Left kidney (tissue), 1 donor: Measurements from ENCODE around the gene SMIM17. TPM values are rescaled to one million over a fixed set of nuclear protein-coding genes. Genes with fewer than 3 reads are reported as not detected.

Experiments used
- polyA plus RNA-seq: library from polyadenylated mRNA; unstranded; fragments of 120-200 nt; gene quantifications from one replicate; pipeline ENCODE4 v1.2.1, GENCODE V29; 2013; ENCODE audit not compliant: insufficient read length

SMIM17 gene
- polyA plus RNA-seq, 1 donor = 2.4 TPM

Other genes with a start within 250 kb of the SMIM17 start
- gene ZNF582, start 249.6 kb upstream of the SMIM17 start, polyA plus RNA-seq = 14.8 TPM
- gene ZNF583, start 238.8 kb upstream of the SMIM17 start, polyA plus RNA-seq = 11.9 TPM
- gene ZNF667, start 165.8 kb upstream of the SMIM17 start, polyA plus RNA-seq = 25.3 TPM
- 39.1 TPM for gene ZNF471, start 135.3 kb upstream of the SMIM17 start, polyA plus RNA-seq
- 18.3 TPM for gene ZFP28, start 104.2 kb upstream of the SMIM17 start, polyA plus RNA-seq
- gene ZNF470, start 75.7 kb upstream of the SMIM17 start, polyA plus RNA-seq = 12.7 TPM
- 7.8 TPM for gene ZNF71, start 47.9 kb upstream of the SMIM17 start, polyA plus RNA-seq
- 3.1 TPM for gene ZNF835, start 28.6 kb downstream of the SMIM17 start, polyA plus RNA-seq
- gene PEG3, start 197.6 kb downstream of the SMIM17 start, polyA plus RNA-seq = 122 TPM
- 4.6 TPM for gene ZIM2, start 197.6 kb downstream of the SMIM17 start, polyA plus RNA-seq